ENCODE data around the gene LBR. TPM values are rescaled to one million over a fixed set of nuclear protein-coding genes. Genes with fewer than 3 reads are reported as not detected.
"Not testable (repeated sequence)": the region's sequence is repeated elsewhere in the genome, so short reads cannot be mapped to it uniquely, and the experiment has no call there.

LBR gene
- polyA plus RNA-seq, 1 donor (not counting 4 experiments of a cell fraction or from before 2014, with no cell fraction given), result 30.5 TPM

DNA sequence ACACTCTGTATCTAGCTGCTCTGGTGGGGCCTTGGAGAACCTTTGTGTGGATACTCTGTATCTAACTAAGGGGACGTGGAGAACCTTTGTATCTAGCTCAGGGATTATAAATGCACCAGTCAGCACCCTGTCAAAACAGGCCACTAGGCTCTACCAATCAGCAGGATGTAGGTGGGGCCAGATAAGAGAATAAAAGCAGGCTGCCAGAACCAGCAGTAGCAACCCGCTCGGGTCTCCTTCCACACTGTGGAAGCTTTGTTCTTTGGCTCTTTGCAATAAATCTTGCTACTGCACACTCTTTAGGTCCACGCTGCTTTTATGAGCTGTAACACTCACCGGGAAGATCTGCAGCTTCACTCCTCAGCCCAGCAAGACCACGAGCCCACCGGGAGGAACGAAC lies 45.4 kb upstream of the LBR start:
- not testable (repeated sequence) for H3K4me2 ChIP-seq (ENCODE audit: control insufficient read depth, extremely low read depth, insufficient read depth, low read depth, low read length); H2AFZ ChIP-seq (ENCODE audit: control insufficient read depth, low read length); H3K9me1 ChIP-seq (ENCODE audit: control insufficient read depth, extremely low read depth, insufficient read depth, low read length); DNase-seq (ENCODE audit: low read depth, low spot score); H3K27me3 ChIP-seq (ENCODE audit: control insufficient read depth, extremely low read depth, insufficient read depth, low read length); H3K36me3 ChIP-seq (ENCODE audit: control insufficient read depth in 2 of 2, extremely low read depth in 1 of 2, insufficient read depth in 2 of 2, low read length in 2 of 2); H3K9ac ChIP-seq (ENCODE audit: control insufficient read depth, extremely low read depth, insufficient read depth, low read length); H4K20me1 ChIP-seq (ENCODE audit: control insufficient read depth, extremely low read depth, insufficient read depth, low read length); H3K4me1 ChIP-seq (ENCODE audit: control insufficient read depth, extremely low read depth, insufficient read depth, low read length); H3K4me3 ChIP-seq (ENCODE audit: control insufficient read depth in 2 of 3, extremely low read depth in 1 of 3, insufficient read depth in 2 of 3, low read depth in 1 of 3, low read length in 3 of 3); H3K27ac ChIP-seq (ENCODE audit: control insufficient read depth, insufficient read depth, low read length); FAIRE-seq; H3K9me3 ChIP-seq (ENCODE audit: control insufficient read depth, low read depth, low read length); H3K79me2 ChIP-seq (ENCODE audit: control insufficient read depth, insufficient read depth, low read length)
- dilution Hi-C loops (cut with MboI; ENCODE audit: extremely low pct_ligation_motif_present, low sequenced_read_pairs), result loop anchor here (25.0 kb wide), 1 partner anchor 514 kb away; the partner anchor contains the start of gene SDE2

GRCh38 chr1:225471453-225472301 lies 43.8 kb upstream of the LBR start:
- Histone ChIP-seq H3K4me2 (ENCODE audit: control insufficient read depth, extremely low read depth, insufficient read depth, low read depth, low read length) (no peak overlapping the region), H2AFZ (ENCODE audit: control insufficient read depth, low read length) (no peak overlapping the region), H3K4me3 (ENCODE audit: control insufficient read depth in 2 of 3, extremely low read depth in 1 of 3, insufficient read depth in 2 of 3, low read depth in 1 of 3, low read length in 3 of 3) (no peak overlapping the region), H3K9me1 (ENCODE audit: control insufficient read depth, extremely low read depth, insufficient read depth, low read length) (no peaks in the 10 kb centered on the region), H3K4me1 (ENCODE audit: control insufficient read depth, extremely low read depth, insufficient read depth, low read length) (peaks cover 4% of the 10 kb centered on the region), H3K27ac (ENCODE audit: control insufficient read depth, insufficient read depth, low read length) (no peak overlapping the region), H3K9ac (ENCODE audit: control insufficient read depth, extremely low read depth, insufficient read depth, low read length) (no peak overlapping the region), H3K27me3 (ENCODE audit: control insufficient read depth, extremely low read depth, insufficient read depth, low read length) (no peaks in the 10 kb centered on the region), H3K79me2 (ENCODE audit: control insufficient read depth, insufficient read depth, low read length) (no peaks in the 10 kb centered on the region), H4K20me1 (ENCODE audit: control insufficient read depth, extremely low read depth, insufficient read depth, low read length) (no peaks in the 10 kb centered on the region), H3K9me3 (ENCODE audit: control insufficient read depth, low read depth, low read length) (no peaks in the 10 kb centered on the region), H3K36me3 (ENCODE audit: control insufficient read depth in 2 of 2, extremely low read depth in 1 of 2, insufficient read depth in 2 of 2, low read length in 2 of 2) (no peaks in the 10 kb centered on the region)
- dilution Hi-C loops (cut with MboI; ENCODE audit: extremely low pct_ligation_motif_present, low sequenced_read_pairs), result loop anchor here (25.0 kb wide), 1 partner anchor 516 kb away; the partner anchor contains the start of gene SDE2
- no peak for DNase-seq (ENCODE audit: low read depth, low spot score)
- FAIRE-seq, result no peak
- TF ChIP-seq EZH2 (IDR thresholded peaks at IDR 0.05; ENCODE audit: low read length) (no peak), CTCF (optimal IDR thresholded peaks at IDR 0.05 in 1 of 3, IDR thresholded peaks at IDR 0.05 in 1 of 3, conservative IDR thresholded peaks at IDR 0.05 in 1 of 3; ENCODE audit: extremely low read depth in 1 of 3, insufficient read depth in 2 of 3, low read length in 3 of 3) (no peak)
